LNCaP clone FGC (cell line): Measurements from ENCODE around the gene DDX27.

Experiments
- DNase-seq: peaks from one replicate; pipeline ENCODE4 v3.0.0-alpha.2; 2011; ENCODE audit warnings: low read depth
- H3K4me3 ChIP-seq: 2 replicates; pipeline ENCODE4 v1.5.1; 2011; ENCODE audit warnings: mild to moderate bottlenecking, low read depth, low read length, control low read depth
- TF ChIP-seq, protein P1 (sequence below): IDR thresholded peaks from 2 replicates; pipeline ENCODE4 v1.5.1; 2012; ENCODE audit warnings: mild to moderate bottlenecking; ENCODE audit not compliant: control insufficient read depth, insufficient read depth; ENCODE audit errors: extremely low read depth

The DDX27 gene

DNA sequence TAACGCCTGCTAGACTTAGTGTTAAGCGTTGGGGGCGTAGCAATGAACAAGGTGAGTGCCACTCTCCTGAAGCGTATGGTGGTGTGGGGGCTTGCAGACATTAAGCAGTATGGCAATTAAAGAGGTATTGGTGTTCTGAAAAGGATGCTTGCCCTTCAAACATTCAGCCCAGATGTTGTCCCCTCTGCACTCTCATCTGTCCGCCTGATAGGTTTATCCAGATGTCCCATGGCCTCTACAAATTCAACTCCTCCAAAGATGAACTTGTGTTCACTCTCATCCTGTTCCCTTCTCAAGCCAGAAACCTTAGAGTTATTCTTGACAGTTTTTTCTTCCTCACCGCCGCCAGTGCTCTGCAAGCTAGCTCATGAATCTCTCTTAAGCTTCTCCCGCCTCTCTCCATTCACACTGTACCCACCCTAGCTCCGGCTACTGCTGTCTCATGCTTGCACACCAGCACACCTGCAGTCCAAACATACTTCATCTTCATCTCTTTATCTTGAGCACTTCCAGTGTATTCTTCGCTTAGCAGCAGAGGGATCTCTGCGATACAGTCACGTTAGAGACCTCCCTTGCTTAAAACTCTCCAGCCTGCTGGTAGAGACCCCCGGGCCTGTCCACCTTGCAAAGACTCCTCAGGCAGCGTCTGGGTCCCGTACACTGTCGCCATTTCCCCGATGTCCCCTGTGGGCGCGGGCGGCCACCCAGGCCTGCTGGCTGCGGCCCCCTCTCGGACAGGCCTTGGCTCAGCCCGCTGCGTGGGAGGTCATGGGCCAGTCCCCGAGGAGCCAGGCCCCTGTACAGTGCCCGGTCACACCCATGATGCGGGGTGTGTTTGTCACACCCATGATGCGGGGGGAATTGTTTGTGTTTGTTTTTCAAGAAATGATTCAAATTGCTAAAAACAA, 962 bp downstream of the DDX27 start:
- TF ChIP-seq, protein P1, sequence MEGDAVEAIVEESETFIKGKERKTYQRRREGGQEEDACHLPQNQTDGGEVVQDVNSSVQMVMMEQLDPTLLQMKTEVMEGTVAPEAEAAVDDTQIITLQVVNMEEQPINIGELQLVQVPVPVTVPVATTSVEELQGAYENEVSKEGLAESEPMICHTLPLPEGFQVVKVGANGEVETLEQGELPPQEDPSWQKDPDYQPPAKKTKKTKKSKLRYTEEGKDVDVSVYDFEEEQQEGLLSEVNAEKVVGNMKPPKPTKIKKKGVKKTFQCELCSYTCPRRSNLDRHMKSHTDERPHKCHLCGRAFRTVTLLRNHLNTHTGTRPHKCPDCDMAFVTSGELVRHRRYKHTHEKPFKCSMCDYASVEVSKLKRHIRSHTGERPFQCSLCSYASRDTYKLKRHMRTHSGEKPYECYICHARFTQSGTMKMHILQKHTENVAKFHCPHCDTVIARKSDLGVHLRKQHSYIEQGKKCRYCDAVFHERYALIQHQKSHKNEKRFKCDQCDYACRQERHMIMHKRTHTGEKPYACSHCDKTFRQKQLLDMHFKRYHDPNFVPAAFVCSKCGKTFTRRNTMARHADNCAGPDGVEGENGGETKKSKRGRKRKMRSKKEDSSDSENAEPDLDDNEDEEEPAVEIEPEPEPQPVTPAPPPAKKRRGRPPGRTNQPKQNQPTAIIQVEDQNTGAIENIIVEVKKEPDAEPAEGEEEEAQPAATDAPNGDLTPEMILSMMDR, result no peak
- peak overlapping the region; percentile 100 for H3K4me3 ChIP-seq
- DNase-seq, result no peak

DNA sequence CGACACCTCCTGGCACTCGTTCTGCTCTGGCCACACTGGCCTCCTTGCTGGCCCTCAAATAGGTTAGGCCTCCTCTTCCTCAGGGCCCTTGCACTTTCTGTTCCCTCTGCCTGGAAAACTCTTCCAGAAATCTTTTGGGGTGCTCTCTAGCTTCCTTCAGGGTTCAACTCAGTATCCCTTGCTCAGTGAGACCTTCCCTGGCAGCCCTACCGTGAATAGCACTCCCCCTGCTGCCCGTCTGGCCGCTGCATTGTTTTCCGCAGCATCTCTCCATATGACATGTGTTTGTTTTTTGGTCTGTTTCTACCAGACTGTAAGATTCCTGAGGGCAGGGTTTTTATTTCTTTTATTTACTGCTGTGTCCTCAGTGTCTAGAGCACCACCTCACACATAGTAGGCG, 6.7 kb downstream of the DDX27 start:
- no peak for DNase-seq
- TF ChIP-seq, protein P1, result no peak

DNA sequence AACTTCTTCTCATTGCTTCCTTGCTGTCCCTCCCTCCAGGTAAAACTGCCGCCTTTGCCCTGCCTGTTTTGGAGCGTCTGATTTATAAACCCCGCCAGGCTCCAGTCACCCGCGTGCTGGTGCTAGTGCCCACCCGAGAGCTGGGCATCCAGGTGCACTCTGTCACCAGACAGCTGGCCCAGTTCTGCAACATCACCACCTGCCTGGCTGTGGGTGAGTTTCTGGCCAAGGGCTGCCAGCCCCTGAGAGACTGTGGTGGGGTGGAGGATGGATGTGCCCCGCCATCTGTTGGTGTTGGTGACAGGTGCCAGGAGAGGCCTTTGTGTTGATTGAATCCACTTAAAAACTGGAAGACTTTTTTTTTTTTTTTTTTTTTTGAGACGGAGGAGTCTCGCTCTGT, 9.5 kb downstream of the DDX27 start:
- no peak for DNase-seq
- no peak overlapping the region for H3K4me3 ChIP-seq

More for the DNA sequence above, 6.7 kb downstream of the DDX27 start:
- H3K4me3 ChIP-seq, result no peak overlapping the region

DNA sequence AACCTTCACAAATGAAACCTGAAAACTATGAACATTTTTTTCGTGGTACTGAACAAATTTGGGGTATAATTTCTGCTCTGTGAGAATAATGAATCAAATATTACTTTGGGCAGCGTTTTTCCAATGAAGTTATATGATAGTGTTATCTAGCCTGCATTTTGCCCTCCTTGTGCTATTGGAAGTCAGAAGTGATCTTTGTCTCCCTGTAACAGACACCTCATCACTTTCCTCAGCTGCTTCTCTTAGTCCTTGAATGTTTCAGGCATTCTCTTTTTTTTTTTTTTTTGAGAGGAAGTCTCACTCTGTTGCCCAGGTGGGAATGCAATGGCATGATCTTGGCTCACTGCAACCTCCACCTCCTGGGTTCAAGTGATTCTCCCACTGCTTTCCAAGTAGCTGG, 10.2 kb downstream of the DDX27 start:
- TF ChIP-seq, protein P1, result no peak
- no peak for DNase-seq
- H3K4me3 ChIP-seq, result no peak overlapping the region

More for the DNA sequence above, 9.5 kb downstream of the DDX27 start:
- TF ChIP-seq, protein P1, result no peak

DNA sequence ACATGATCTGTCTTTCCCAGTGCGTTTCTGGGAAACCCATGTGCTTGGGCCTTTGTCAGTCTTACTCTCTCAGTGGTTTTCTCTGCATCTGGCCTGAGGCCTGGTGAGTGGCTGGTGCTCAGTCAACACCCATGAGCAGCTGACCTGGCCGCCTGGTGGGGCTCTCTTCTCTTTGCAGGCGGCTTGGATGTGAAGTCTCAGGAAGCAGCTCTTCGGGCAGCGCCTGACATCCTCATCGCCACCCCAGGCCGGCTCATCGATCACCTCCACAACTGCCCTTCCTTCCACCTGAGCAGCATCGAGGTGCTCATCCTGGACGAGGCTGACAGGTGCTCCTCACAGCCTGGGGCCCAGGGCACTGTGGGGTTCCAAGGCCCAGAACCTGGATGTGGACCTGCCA, 10.8 kb downstream of the DDX27 start:
- no peak overlapping the region for H3K4me3 ChIP-seq
- no peak for DNase-seq
- TF ChIP-seq, protein P1, result no peak

DNA sequence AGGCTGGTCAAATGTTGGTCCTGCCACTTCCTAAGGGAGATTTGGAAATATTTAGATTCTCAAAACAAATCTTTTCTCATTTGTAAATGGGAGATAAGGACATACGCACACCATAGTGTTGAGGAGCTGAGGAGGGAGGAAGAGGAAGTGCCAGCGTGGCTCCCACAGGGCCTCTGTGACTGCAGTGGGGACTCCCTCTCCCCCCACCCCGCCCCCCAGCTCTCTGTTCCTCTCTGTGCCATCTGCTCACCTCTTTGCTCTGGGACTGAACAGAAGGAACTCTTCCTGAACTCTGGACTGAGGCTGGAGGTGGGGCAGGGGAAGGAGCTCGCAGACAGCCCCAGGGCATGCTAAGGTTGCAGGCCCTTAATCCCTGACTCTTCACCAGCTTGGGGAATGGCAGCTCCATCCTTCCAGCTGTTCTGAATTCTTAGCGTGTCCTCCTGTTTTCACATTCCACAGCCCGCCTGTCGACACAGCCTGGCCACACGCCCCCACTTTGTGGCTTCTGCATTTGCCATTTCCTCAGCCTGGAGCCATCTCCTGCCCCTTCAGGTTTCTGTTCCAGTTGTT, 11.4 kb downstream of the DDX27 start:
- no peak overlapping the region for H3K4me3 ChIP-seq
- TF ChIP-seq, protein P1, result no peak
- no peak for DNase-seq

DNA sequence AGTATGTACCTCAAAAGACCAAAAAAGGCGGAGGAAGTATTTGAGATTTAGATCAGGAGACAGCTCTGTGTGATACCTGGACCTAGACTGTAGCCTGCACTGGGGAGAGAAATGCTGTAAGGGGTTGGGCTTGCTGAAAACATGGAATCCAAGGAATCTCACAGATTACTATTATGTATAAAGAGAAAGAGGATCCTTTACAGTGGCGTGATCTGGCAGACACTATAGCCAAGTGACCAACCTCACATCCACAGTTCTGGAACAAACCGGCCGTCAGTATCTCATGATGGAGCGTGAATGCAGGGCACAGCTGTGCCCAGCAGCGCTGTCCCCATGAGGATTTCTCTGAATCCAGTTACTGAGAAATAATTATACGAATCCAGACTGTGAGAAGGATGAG, 12.3 kb downstream of the DDX27 start:
- TF ChIP-seq, protein P1, result no peak
- no peak for DNase-seq
- no peak overlapping the region for H3K4me3 ChIP-seq
